IPS DF 4.7 (cell line): ENCODE data around the gene MTCH2.
"Not testable (repeated sequence)": the region's sequence is repeated elsewhere in the genome, so short reads cannot be mapped to it uniquely, and the experiment has no call there.

ENCODE experiments used
- DNase-seq: peaks from one replicate; pipeline ENCODE4 v3.0.0-alpha.2; 2013; ENCODE audit warnings: low spot score; ENCODE audit errors: extremely low read depth

Gene MTCH2

GRCh38 chr11:47636331-47636730 is 6.0 kb downstream of the MTCH2 start:
- not testable (repeated sequence) for DNase-seq

DNA sequence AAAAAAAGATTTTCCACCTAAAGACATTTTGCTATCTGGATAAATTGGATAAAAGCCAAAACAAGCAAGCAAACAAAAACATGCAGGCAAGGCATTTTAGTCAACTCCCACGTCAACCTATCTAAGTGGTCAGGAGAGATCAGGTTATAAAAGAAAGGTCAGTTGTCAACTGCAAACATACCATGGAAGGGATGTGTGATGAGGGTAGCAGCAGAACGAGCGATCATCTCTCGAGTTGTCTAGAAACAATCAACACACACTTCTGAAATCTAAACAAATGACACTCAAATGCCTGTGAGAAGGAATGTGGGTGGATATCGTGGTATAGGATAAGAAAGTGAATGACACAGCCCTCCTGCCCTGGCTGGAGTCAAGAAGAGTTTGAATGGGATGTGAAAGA is 10.9 kb downstream of the MTCH2 start:
- no peak for DNase-seq

DNA sequence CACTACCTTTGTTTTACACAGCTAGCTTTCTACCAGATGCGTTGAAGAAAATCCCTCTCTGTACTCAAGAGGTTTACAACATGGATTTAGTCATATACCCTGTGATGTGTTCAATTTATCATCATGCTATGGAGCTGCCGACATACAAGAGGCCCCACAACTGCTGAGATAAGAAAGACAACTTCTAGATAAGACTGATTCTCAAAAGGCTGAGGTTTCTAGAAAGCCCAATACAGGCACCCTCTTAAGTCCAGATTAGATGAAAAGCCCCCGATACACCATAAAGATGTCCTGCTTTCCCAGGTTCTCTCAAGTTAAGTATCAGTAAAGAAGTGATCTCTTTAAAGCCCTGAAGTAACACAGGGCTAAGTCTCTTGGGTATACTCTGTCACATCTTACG is 14.3 kb downstream of the MTCH2 start:
- no peak for DNase-seq

DNA sequence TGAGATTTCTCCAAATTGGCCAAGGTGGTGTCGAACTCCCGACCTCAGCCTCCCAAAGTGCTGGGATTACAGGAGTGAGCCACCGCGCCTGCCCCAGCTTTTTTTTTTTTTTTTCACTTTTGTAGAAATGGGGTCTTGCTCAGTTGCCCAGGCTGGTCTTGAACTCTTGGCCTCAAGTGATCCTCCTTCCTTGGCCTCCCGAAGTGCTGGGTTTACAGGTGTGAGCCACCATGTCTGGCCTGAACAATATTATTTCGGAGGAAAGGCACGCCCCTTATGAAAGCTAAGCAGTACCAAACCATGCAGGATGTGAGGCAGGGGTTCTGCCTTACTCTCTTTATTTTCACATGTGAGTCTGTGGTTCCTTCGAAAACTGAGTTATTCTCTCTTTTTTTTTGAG is 16.1 kb downstream of the MTCH2 start:
- DNase-seq, result no peak

GRCh38 chr11:47620836-47621378 is 21.5 kb downstream of the MTCH2 start:
- no peak for DNase-seq

DNA sequence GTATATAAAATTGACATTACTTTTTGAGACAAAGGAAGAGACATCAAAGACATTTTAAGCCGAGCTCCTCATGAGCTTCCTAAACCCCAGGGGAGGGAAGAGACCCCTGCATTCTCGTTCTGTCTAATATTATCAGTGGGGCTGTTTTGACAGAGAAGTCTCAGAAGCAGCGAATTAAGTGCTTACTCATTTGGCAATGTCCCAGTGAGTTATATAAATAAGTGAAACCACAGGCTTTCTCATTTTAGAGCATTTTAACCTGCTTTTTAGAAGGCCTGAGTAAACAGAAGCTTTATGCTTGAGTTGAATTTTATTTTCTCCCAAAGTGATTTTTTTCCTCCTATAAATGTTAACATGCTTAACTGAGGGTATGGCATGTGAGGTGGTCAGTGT is 24.9 kb downstream of the MTCH2 start:
- no peak for DNase-seq

GRCh38 chr11:47616726-47617416 is 25.5 kb downstream of the MTCH2 start:
- DNase-seq, result no peak

DNA sequence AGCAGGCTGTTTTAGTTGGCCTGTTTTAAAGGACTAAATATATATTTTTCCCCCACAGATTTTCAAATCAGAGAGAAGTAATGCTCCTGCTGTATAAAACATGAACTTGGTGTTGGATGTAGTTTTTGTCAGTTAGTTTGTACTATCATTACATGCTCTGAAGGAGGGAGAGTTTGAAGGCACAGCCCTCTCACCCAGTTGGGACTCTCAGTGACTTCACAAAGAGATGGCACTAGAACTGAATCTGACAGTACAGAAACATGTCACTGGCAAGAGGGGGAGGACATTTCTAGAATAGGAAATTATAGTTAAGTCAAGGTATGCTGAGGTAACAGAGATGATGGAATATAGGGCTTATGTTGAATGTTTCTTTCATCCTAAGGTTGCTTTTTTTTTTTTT is 27.1 kb downstream of the MTCH2 start:
- no peak for DNase-seq

DNA sequence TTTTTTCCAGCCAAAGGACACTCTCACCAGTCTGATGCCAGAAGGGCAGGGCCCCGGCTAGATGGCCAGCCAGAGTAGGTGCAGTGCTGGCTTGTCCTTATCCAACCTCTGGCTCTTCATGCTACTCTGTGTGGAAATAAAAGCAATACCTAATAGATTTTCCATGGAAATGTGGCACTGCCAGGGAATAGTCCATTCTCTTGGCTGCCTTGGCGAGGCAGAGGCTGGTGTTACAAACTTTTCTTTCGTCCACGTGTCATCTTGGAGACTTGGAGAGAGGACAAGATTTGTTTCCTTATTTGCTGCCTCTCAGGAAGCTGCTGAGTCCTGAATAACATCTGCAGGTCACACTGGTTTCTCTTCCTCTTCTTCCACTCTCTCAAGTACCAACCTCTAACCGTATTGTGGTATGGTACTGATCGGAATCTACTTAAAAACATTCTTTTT is 31.0 kb downstream of the MTCH2 start:
- DNase-seq, result no peak

GRCh38 chr11:47609675-47610074 is 32.7 kb downstream of the MTCH2 start:
- no peak for DNase-seq

DNA sequence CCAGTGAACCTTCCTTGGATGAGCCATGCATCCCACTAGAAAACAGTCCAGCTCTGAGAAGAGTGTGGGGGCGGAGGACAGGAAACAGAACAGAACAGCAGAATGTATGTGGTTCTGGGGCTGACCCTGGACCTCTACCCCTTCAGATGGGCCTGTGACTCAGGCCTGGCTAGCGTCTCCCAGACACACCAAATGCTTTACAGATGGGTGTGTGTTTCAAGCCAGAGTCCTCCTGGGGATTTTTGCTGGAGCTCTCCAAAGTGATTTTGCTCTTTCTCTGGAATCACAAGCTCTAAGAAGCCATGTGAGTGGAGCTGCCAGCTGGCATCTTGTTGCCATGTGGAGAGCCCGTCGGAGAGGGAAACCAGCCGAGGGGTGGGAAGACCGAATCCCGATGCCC is 35.0 kb downstream of the MTCH2 start:
- DNase-seq, result no peak

DNA sequence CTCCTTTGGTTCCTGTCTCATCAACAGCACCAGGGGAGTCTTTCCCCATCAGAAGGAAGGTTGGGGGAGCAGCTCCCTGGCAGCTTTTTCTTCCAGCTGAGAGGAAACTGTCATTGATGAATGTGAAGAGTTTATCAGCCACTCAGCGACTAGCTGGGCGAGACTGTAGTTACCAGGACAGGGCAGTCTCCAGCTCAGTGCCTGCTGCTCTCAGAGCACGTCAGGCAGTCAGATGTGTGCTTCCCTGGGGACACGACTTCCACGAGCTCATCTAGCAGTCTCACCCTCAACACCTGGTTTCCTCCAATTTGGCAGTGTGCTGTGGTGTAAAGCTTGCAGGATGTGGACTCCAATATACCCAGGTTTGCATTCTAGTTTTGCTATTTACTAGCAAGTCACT is 35.6 kb downstream of the MTCH2 start:
- no peak for DNase-seq

- no peak for DNase-seq
Observed at GRCh38 chr11:47605921-47606320, 36.4 kb downstream of the MTCH2 start.

GRCh38 chr11:47603295-47603694 is 39.1 kb downstream of the MTCH2 start:
- no peak for DNase-seq

DNA sequence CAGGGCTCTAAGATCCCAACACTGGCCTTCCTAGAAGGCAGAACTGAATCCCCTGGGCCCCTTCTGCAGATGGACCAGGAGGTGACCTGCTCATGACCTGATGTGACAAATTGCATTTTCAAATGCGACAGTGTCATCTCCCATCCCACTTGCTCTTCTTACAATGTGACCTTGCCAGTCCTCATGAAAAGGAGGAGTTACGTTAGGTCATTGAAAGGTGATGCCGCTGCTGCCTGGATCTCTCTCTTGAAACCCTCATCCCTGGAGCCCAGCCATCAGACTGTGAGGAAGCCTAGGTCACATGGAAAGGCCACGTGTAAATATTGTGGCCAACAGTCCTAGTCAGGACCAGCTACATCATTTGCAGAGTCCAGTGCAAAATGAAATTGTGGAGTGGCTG is 42.5 kb downstream of the MTCH2 start:
- no peak for DNase-seq

GRCh38 chr11:47595967-47596366 is 46.4 kb downstream of the MTCH2 start:
- no peak for DNase-seq

DNA sequence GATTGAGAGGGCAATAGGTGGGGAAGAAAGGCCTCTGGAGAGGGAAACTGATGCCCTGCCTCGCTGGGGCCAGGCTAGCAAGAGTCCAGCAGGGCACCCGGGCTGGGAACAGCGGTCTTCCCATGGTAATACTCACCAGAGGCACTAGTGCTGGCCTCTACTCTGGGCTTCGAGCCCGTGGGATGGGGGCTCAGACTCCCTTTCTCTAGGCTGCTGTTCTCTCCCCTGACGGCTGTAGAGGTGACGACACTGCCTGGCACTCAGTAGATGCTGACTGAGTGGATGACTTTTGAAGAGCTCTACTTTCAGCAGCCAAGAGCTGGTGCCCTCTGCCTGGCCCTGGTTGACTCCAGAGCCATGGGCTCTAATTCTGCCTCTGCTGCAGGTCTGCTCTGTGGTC is 47.3 kb downstream of the MTCH2 start:
- no peak for DNase-seq

DNA sequence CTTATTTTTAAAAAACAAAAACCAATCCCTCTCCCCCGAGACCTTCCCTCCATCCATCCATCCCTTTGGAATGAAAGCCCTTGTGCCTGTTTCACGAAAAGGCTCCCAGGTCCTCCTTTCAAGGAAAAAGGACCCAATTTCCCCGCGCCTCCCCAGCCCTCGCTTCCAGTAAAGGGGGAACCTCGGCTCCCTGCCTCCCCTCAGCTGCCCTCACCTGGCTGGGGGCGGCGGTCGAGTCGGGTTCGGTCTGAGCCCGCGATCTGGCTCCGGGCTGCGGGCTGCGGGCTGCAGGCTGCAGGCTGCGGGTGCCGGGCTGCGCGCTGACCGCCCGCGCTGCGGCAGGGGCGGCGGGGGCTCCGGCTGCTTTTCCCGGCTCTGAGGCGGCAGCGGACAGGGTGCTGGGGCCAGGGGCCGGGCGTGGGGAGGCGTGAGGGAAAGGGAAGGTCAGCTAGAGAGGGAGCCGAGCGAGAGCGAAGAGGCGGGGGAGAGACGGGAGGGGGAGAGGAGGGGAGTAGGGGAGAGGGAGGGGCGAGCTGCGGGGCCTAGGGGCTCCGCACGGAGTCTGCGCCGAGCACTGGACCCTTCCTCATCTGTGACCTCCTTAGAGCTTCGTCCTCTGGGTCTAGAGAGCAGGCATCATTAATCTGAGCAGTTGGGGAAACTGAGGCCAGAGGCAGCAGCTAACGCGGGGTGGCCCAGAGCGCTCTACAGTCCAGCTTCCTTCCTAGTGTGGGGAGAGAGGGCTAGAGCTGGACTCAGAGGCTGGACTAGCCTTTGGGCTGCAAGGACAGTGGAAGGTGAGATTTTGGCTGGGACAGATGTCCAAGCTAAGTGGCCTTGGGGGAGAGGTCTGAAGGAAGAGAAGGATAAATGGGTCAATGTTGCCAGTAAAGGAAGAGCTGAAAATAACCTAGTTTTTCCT is 48.2 kb downstream of the MTCH2 start, which contains the start of gene C1QTNF4:
Gene C1QTNF4 (minus strand): TSS at position 478 of the 922 bp plus-strand sequence. CDS start 3,601 bp downstream, outside the sequence.
- no peak for DNase-seq

- no peak for DNase-seq
Observed at GRCh38 chr11:47593492-47593933, 48.8 kb downstream of the MTCH2 start.

GRCh38 chr11:47592970-47593369 is 49.4 kb downstream of the MTCH2 start:
- no peak for DNase-seq

GRCh38 chr11:47592251-47592650 is 50.1 kb downstream of the MTCH2 start:
- no peak for DNase-seq

DNA sequence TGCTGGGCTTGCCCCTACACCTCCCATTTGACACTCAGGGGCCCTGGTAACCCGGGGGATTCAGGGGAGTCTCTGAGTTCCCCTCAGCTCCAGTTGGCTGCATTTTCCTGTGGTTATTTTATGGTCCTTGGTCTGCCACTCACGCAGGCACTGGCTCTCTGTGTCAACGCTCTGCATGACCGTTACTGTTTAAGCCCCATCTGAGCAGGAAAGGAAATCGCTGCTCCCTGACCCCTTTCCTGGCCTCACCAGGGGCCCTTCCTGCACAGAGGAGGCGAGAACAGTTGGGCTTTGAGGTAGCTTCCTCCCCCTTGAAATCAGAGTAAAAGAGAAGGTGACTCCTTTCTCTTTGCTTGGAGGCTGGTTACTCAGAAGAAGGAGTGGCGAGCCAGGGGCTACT is 50.6 kb downstream of the MTCH2 start:
- no peak for DNase-seq
